CD4-positive, alpha-beta memory T cell (primary cell): ENCODE measurements around the gene DTL. TPM values are rescaled to one million over a fixed set of nuclear protein-coding genes. Genes with fewer than 3 reads are reported as not detected.

Experiments
- CTCF ChIA-PET: fragments of 350-600 bp; sonication (Branson Sonifier 250); formaldehyde crosslinking; loops from one replicate; lab custom pipeline; 2021; ENCODE audit warnings: inconsistent platforms; ENCODE audit not compliant: partially characterized antibody; lab: Charles Lee
- POLR2A ChIA-PET: fragments of 350-600 bp; sonication (Branson Sonifier 250); formaldehyde crosslinking; loops from one replicate; lab custom pipeline; 2021; ENCODE audit not compliant: partially characterized antibody; lab: Charles Lee
- DNase-seq, 5 donors: peaks; one replicate each; pipeline versions ENCODE4 v3.0.0 to v3.0.0-alpha.2; 2020 to 2022; ENCODE audit warnings: mixed read lengths in 1 of 5
- H3K27ac ChIP-seq: one replicate; pipeline ENCODE4 v1.7.0; 2013; ENCODE audit warnings: low read depth, low read length
- H3K27me3 ChIP-seq: 2 replicates; pipeline ENCODE4 v1.7.0; 2013; ENCODE audit warnings: mild to moderate bottlenecking, low read length, moderate library complexity; ENCODE audit not compliant: insufficient read depth
- H3K36me3 ChIP-seq: 2 replicates; pipeline ENCODE4 v1.7.0; 2013; ENCODE audit warnings: mild to moderate bottlenecking, low read length, moderate library complexity; ENCODE audit not compliant: insufficient read depth
- H3K4me1 ChIP-seq: 2 replicates; pipeline ENCODE4 v1.7.0; 2013; ENCODE audit warnings: mild to moderate bottlenecking, low read length, moderate library complexity; ENCODE audit not compliant: insufficient read depth
- H3K4me3 ChIP-seq, 2 donors: one replicate each; pipeline ENCODE4 v1.7.0; 2013; ENCODE audit warnings: low read length in 2 of 2, mild to moderate bottlenecking in 1 of 2
- H3K9me3 ChIP-seq, 2 donors: one replicate each; pipeline ENCODE4 v1.7.0; 2013; ENCODE audit warnings: low read length in 2 of 2, control low read depth in 1 of 2; ENCODE audit not compliant: control insufficient read depth in 1 of 2
- H3K27ac Mint-ChIP-seq, 7 donors: one replicate each; pipeline ENCODE4 v1.8.0; 2020 to 2021; ENCODE audit warnings: mixed read lengths in 7 of 7, mild to moderate bottlenecking in 6 of 7, inconsistent platforms in 3 of 7, moderate library complexity in 3 of 7
- H3K27me3 Mint-ChIP-seq, 2 donors: one replicate each; pipeline ENCODE4 v1.8.0; 2020 to 2021; ENCODE audit warnings: mixed read lengths in 2 of 2
- H3K36me3 Mint-ChIP-seq, 2 donors: one replicate each; pipeline ENCODE4 v1.8.0; 2020 to 2021; ENCODE audit warnings: mixed read lengths in 2 of 2, inconsistent platforms in 1 of 2, mild to moderate bottlenecking in 1 of 2
- H3K4me1 Mint-ChIP-seq, 4 donors: one replicate each; pipeline ENCODE4 v1.8.0; 2020 to 2021; ENCODE audit warnings: mixed read lengths in 4 of 4, mild to moderate bottlenecking in 1 of 4
- H3K4me3 Mint-ChIP-seq, 8 donors: one replicate each; pipeline ENCODE4 v1.8.0; 2020 to 2021; ENCODE audit warnings: mixed read lengths in 8 of 8, mild to moderate bottlenecking in 7 of 8, moderate library complexity in 6 of 8, inconsistent platforms in 3 of 8
- H3K9me3 Mint-ChIP-seq, 8 donors: one replicate each; pipeline ENCODE4 v1.8.0; 2020 to 2021; ENCODE audit warnings: mixed read lengths in 8 of 8, mild to moderate bottlenecking in 5 of 8, inconsistent platforms in 3 of 8, moderate library complexity in 1 of 8
- intact Hi-C: fragments of 100-400 bp; cut with micrococcal nuclease; formaldehyde crosslinking; loops from one replicate; pipeline ENCODE4 v1.15.1; 2023
- polyA plus RNA-seq, 2 donors: library from polyadenylated mRNA; unstranded; fragments of 300-500 nt; fragmentation: Illumina TruSeq; gene quantifications; one replicate each; pipeline ENCODE4 v1.2.3, GENCODE V29; 2021
- total RNA-seq, 2 experiments: library from RNA; stranded (reverse); gene quantifications; one replicate each; pipeline ENCODE4 v1.2.3, GENCODE V29; 2021

Gene DTL
- total and polyA plus RNA-seq, 4 experiments from 2014 or later: 0.06 to 0.15 (median 0.09) TPM; not detected in 1

DNA sequence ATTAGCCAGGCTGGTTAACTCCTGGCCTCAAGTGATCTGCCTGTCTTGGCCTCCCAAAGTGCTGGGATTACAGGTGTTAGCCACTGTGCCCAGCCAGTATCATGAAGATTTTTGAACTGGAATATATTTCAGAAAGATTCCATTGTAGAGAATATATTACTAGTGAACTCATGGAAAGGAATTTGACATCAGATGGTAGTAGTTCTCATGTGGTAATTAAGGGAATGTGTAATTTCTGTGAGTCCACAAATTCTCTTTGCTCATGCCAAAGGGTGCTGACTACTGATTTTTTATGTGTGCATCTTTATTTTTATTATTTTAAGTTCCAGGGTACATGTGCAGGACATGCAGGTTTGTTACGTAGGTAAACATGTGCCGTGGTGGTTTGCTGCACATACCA, 10.4 kb downstream of the DTL start:
- H3K36me3 Mint-ChIP-seq: no peaks in the 10 kb centered on the region

DNA sequence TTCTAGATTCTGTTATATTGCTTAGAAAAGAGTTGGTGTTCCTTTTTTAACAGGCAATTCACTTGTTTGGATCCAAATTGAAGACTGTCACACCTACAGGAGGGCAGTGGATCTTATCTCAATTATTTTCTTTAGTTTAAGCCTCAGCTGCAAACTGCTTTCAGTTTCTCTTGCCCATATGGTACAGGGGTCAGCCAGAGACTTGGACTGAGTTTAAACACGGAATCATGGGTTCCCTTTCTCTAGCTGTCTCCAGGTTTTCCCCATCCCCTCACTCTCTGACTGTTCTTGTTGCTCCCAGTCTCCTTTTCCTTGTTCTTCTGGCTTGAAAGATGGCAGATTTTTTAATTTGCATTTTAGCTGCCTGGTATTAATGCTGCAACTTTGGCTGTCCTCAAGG, 18.4 kb downstream of the DTL start:
- Mint-ChIP-seq H3K27me3 (no peaks in the 10 kb centered on the region), H3K27ac (no peak overlapping the region), H3K4me1 (peaks cover 0 to 2% (median 0%) of the 10 kb centered on the region in 4 donors), H3K36me3 (peaks cover 6 to 7% of the 10 kb centered on the region in 2 donors), H3K4me3 (no peak overlapping the region), H3K9me3 (peaks cover 4 to 25% (median 18%) of the 10 kb centered on the region in 8 donors)
- CTCF ChIA-PET: interaction anchor here (1.6 to 2.4 kb wide), 3 partner anchors 10 to 402 kb away, joined by 5 to 9 read pairs (median 7); partner anchors contain the start of genes DTL and INTS7
- Histone ChIP-seq H3K27me3 (no peaks in the 10 kb centered on the region), H3K4me1 (no peaks in the 10 kb centered on the region), H3K9me3 (peaks cover 0 to 3% of the 10 kb centered on the region in 2 donors), H3K36me3 (no peaks in the 10 kb centered on the region), H3K4me3 (no peak overlapping the region), H3K27ac (no peak overlapping the region)
- POLR2A ChIA-PET: interaction anchor here (1.5 kb wide), 1 partner anchor 18 kb away, joined by 4 read pairs; the partner anchor contains the start of genes DTL and INTS7
- DNase-seq: no peak
- intact Hi-C loops: no loop called here

More for the DNA sequence above, 10.4 kb downstream of the DTL start:
- H3K27me3 ChIP-seq: no peaks in the 10 kb centered on the region
- CTCF ChIA-PET: interaction anchor here (1.0 to 5.1 kb wide), 4 partner anchors 10 to 246 kb away, joined by 3 to 33 read pairs (median 4); partner anchors contain the start of genes DTL and INTS7
- peaks cover 1 to 3% (median 2%) of the 10 kb centered on the region in 4 donors for H3K4me1 Mint-ChIP-seq
- H3K4me3 Mint-ChIP-seq: no peak overlapping the region
- no peaks in the 10 kb centered on the region for H3K27me3 Mint-ChIP-seq
- no peaks in the 10 kb centered on the region for H3K36me3 ChIP-seq
- DNase-seq: no peak
- H3K4me3 ChIP-seq: no peak overlapping the region
- H3K9me3 Mint-ChIP-seq: peaks cover 0 to 2% (median 0%) of the 10 kb centered on the region in 8 donors
- H3K9me3 ChIP-seq: no peaks in the 10 kb centered on the region
- peaks cover 2% of the 10 kb centered on the region for H3K4me1 ChIP-seq
- no peak overlapping the region for H3K27ac ChIP-seq
- intact Hi-C loops: no loop called here
- no peak overlapping the region for H3K27ac Mint-ChIP-seq
- POLR2A ChIA-PET: no interaction called here

DNA sequence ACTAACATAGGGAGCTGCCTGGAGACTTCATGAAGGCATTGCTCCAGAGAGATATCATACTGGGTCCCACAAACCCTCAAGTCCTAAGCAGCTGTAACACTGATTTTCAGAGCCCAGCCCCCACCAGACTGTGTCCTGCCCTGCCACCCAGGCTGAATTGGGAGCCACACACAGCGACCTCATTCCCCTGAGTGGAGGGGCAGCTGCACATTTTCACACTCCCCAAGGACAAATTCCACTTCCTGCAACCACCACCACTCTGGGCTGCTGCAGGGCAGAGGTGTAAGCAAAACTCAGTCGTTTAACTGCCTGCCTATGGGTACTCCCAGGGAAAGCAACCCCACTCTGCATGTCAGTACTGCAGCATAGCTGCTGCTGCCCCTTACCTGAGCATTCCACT, 19.8 kb downstream of the DTL start:
- Mint-ChIP-seq H3K27me3 (no peaks in the 10 kb centered on the region), H3K4me3 (no peak overlapping the region), H3K4me1 (peaks cover 0 to 2% (median 0%) of the 10 kb centered on the region in 4 donors), H3K9me3 (peaks cover 4 to 25% (median 18%) of the 10 kb centered on the region in 8 donors), H3K27ac (no peak overlapping the region), H3K36me3 (peaks cover 6 to 7% of the 10 kb centered on the region in 2 donors)
- CTCF ChIA-PET: interaction anchor here (1.6 to 2.4 kb wide), 4 partner anchors 9 to 401 kb away, joined by 5 to 9 read pairs (median 6); partner anchors contain the start of genes DTL and INTS7
- Histone ChIP-seq H3K27me3 (no peaks in the 10 kb centered on the region), H3K4me3 (no peak overlapping the region), H3K9me3 (peaks cover 0 to 3% of the 10 kb centered on the region in 2 donors), H3K27ac (no peak overlapping the region), H3K4me1 (no peaks in the 10 kb centered on the region), H3K36me3 (no peaks in the 10 kb centered on the region)
- intact Hi-C loops: no loop called here
- DNase-seq: no peak
- POLR2A ChIA-PET: interaction anchor here (1.5 kb wide), 1 partner anchor 20 kb away, joined by 4 read pairs; the partner anchor contains the start of genes DTL and INTS7

DNA sequence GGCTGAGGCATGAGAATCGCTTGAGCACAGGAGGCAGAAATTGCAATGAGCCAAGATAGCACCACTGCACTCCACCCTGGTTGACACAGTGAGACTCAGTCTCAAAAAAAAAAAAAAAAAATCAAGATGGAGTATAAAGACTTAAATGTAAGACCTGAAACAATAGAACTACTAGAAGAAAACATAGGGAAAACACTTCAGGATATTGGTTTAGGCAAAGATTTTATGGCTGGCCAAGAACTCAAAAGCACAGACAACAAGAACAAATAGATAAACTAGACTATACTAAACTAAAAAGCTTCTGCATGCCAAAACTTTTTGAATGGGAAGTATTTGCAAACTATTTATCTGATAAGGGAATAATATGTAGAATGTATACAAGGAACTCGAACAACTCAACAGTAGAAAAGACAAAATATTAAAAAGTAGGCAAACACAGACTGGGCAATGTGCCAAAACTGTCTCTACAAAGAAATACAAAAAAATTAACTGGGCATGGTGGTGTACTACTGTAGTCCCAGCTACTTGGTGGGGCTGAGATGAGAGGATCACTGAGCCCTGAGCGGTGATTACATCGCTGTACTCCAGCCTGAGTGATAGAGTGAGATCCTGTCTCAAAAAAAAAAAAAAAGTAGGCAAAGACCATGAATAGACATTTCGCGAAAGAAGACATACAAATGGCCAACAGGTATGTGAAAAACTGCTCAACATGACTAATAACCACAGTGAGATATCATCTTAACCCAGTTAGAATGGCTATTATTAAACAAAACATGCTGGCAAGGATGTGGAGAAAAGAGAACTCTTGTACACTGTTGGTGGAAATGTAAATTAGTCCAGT, 25.3 kb downstream of the DTL start:
- Mint-ChIP-seq H3K27me3 (no peaks in the 10 kb centered on the region), H3K4me3 (no peak overlapping the region), H3K4me1 (no peaks in the 10 kb centered on the region), H3K36me3 (peaks cover 6 to 7% of the 10 kb centered on the region in 2 donors), H3K9me3 (peaks cover 4 to 22% (median 17%) of the 10 kb centered on the region in 8 donors), H3K27ac (peak overlapping the region in 1 of 7 donors; percentile 11)
- H3K27ac ChIP-seq: no peak overlapping the region
- no peak for DNase-seq
- intact Hi-C loops: no loop called here
- no peaks in the 10 kb centered on the region for H3K36me3 ChIP-seq
- no peaks in the 10 kb centered on the region for H3K4me1 ChIP-seq
- CTCF ChIA-PET: interaction anchor here (0.6 to 6.6 kb wide), 5 partner anchors 10 to 938 kb away, joined by 3 to 171 read pairs (median 6); no protein-coding TSS in a partner anchor
- no peaks in the 10 kb centered on the region for H3K27me3 ChIP-seq
- POLR2A ChIA-PET: no interaction called here
- H3K4me3 ChIP-seq: no peak overlapping the region
- H3K9me3 ChIP-seq: peaks cover 0 to 3% of the 10 kb centered on the region in 2 donors

DNA sequence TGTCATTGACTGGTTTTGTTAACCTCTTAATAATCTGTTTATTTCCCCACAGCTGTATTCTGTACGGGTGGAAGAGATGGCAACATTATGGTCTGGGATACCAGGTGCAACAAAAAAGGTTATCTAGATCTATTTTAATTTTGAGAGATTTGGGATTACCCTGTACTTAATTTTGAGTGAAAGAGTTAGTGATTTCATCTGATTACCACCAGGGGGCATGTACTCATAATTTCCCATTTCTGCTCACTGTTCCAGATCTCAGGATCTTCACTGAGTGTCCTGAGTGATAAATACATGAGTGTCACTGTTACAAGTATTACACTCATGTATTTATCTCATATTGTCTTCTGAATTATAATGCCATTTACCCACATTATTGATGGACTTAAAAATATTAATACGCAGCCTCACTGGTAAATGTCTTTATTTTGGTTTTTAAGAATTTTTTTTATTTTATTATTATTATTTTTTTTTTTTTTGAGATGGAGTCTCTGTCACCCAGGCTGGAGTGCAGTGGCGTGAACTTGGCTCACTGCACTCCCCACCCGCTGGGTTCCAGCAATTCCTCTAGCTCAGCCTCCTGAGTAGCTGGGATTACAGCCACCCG, 27.4 kb downstream of the DTL start:
- H3K4me3 Mint-ChIP-seq: no peak overlapping the region
- Histone ChIP-seq H3K27me3 (no peaks in the 10 kb centered on the region), H3K4me3 (no peak overlapping the region), H3K36me3 (no peaks in the 10 kb centered on the region), H3K27ac (no peak overlapping the region), H3K4me1 (no peaks in the 10 kb centered on the region), H3K9me3 (no peaks in the 10 kb centered on the region)
- no peak overlapping the region for H3K27ac Mint-ChIP-seq
- no peaks in the 10 kb centered on the region for H3K4me1 Mint-ChIP-seq
- no peaks in the 10 kb centered on the region for H3K27me3 Mint-ChIP-seq
- CTCF ChIA-PET: interaction anchor here (0.7 to 6.6 kb wide), 39 partner anchors 8 to 415 kb away, joined by 3 to 171 read pairs (median 4); partner anchors contain the start of genes DTL and INTS7
- peaks cover 0 to 4% (median 0%) of the 10 kb centered on the region in 8 donors for H3K9me3 Mint-ChIP-seq
- no peaks in the 10 kb centered on the region for H3K36me3 Mint-ChIP-seq
- intact Hi-C loops: loop anchor here (1.0 to 2.0 kb wide), 4 partner anchors 228 to 393 kb away; no protein-coding TSS in a partner anchor
- POLR2A ChIA-PET: interaction anchor here (0.9 to 3.2 kb wide), 3 partner anchors 28 to 230 kb away, joined by 3 to 14 read pairs (median 5); partner anchors contain the start of genes DTL, INTS7 and PPP2R5A
- DNase-seq: peak in 4 of 5 donors; percentile 37 to 45 (median 38)

DNA sequence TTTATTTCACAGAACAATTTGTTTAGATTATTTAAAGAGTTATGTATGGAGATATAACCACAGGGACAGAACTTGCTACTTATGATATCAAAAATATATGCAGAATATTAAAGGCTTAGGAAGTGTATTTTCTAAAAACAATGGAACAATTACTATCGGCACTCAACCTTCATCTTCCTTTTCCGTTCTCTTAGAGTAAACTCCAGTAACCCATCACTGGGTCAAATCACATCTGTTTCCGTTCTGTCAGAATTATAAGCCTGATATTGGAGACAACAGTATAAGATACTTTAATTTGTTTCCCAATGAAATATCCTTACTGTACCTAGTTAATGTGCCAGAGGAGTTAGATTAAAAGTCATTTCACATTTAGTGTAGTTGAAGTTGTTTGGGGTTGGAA, 32.2 kb downstream of the DTL start:
- no peaks in the 10 kb centered on the region for H3K36me3 ChIP-seq
- Mint-ChIP-seq H3K36me3 (no peaks in the 10 kb centered on the region), H3K9me3 (no peaks in the 10 kb centered on the region), H3K27ac (peak overlapping the region in 1 of 7 donors; percentile 26), H3K4me3 (no peak overlapping the region), H3K27me3 (no peaks in the 10 kb centered on the region), H3K4me1 (peaks cover 0 to 3% (median 1%) of the 10 kb centered on the region in 4 donors)
- H3K4me3 ChIP-seq: no peak overlapping the region
- no peaks in the 10 kb centered on the region for H3K27me3 ChIP-seq
- no peak overlapping the region for H3K27ac ChIP-seq
- ChIA-PET POLR2A (no interaction called here), CTCF (interaction anchor here (1.5 to 2.7 kb wide), 3 partner anchors 219 to 389 kb away, joined by 6 to 31 read pairs (median 6); partner anchors contain the start of gene PPP2R5A)
- no peaks in the 10 kb centered on the region for H3K4me1 ChIP-seq
- DNase-seq: no peak
- intact Hi-C loops: no loop called here
- H3K9me3 ChIP-seq: no peaks in the 10 kb centered on the region
